Pancreas (tissue), 10 donors: Measurements from ENCODE around the gene RAD51AP1. TPM values are rescaled to one million over a fixed set of nuclear protein-coding genes. Genes with fewer than 3 reads are reported as not detected.

Experiments
- ATAC-seq, 4 donors: fragments of 200-7000 bp; cut with Tn5 transposase; one replicate each; pipeline versions ENCODE4 v1.8.0 to v1.9.1; 2020; ENCODE audit warnings: mild to moderate bottlenecking in 4 of 4, moderate library complexity in 4 of 4
- DNase-seq, 6 donors: peaks; one replicate each; pipeline ENCODE4 v3.0.0-alpha.2; 2020
- FAIRE-seq: peaks from 2 replicates; lab custom pipeline; 2012; peaks lifted over from hg19 to GRCh38; lab: Jason Lieb, UNC
- H3K27ac ChIP-seq, 4 donors: fragments of 200-600 bp; sonication (generic); 1 replicate in 3 of 4; 2 replicates in 1 of 4; pipeline versions ENCODE4 v1.5.0 to v1.8.0; 2020
- H3K27me3 ChIP-seq, 4 donors: fragments of 200-600 bp; one replicate each; pipeline ENCODE4 v1.8.0; 2021
- H3K36me3 ChIP-seq, 3 donors: fragments of 200-600 bp; sonication (generic) in 1 of 3; one replicate each; pipeline versions ENCODE4 v1.5.0 to v1.8.0; 2020 to 2021
- H3K4me1 ChIP-seq, 3 donors: fragments of 200-600 bp; one replicate each; pipeline ENCODE4 v1.8.0; 2021
- H3K4me3 ChIP-seq, 4 donors: fragments of 200-600 bp; sonication (generic) in 2 of 4; one replicate each; pipeline versions ENCODE4 v1.5.0 to v1.8.0; 2020 to 2021
- H3K9me3 ChIP-seq, 4 donors: fragments of 200-600 bp; one replicate each; pipeline ENCODE4 v1.8.0; 2021
- CTCF ChIP-seq, 4 donors: fragments of 200-600 bp; sonication (generic) in 3 of 4; IDR thresholded peaks; one replicate each; pipeline versions ENCODE4 v1.5.0 to v1.8.0; 2021; ENCODE audit warnings: antibody characterized with exemption in 4 of 4
- WGBS, 2 donors: extraction: QIAGEN DNeasy Blood & Tissue Kit; methylation state at CpG; one replicate each; pipeline ENCODE4 v1.1.7; 2013; 5-methylcytosine and 5-hydroxymethylcytosine counted together
- intact Hi-C, 3 donors: fragments of 100-400 bp; cut with DNase I; formaldehyde crosslinking; loops; one replicate each; pipeline versions ENCODE4 v1.11.1 to v1.14.2; 2022
- polyA plus RNA-seq, 2 donors: library from polyadenylated mRNA; stranded (reverse); fragments of 200-250 nt; gene quantifications; one replicate each; pipeline ENCODE4 v1.2.3, GENCODE V29; 2013
- total RNA-seq, 6 donors: library from RNA; stranded (reverse); fragmentation: NEBNext Ultra II Directional in 4 of 6; extraction: Animal tissue kit (Norgen Biotek cat#: 25700) in 4 of 6; gene quantifications; one replicate each; pipeline versions ENCODE4 v1.2.1 to v1.2.4, GENCODE V29; 2021 to 2023
- donor health status: healthy with polysubstance abuse.
- donor health status: DM: no; HTN: no; CAD: no; lungs with moderate emphysema.
- donor health status: DM: no; HTN: no; CAD: no.
- donor health status: control.
- donor health status: control.
- donor health status: Bipolar disorder and iron deficiency.
- donor health status: DM: yes; HTN: yes; CAD: no.
- donor health status: DM: no; HTN: no; CAD: no.
- donor health status: DM: no; HTN: no; CAD: no.
- donor health status: DM: yes; HTN: yes; CAD: no.

The RAD51AP1 gene
- total and polyA plus RNA-seq, 8 donors, result 0.11 to 1.7 (median 0.93) TPM; not detected in 1

DNA sequence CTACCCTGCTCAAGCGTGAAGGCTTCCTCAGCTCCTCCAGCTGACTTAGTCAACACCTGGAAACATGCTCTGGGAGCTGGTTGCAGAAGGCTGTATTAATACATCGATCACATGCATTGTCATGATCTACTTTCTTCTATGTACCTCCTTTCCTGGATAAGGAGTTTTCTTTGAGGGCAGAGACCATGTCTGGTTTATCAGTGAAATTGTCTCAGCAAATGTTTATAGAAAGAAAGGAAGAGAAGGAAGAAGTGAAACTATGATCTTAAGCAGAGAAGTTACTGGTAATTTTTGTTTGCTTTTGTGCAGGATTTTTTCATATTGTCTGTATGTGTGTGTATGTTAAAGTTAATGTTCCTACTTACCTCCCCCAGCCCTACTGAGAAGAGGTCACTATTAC is 27.8 kb downstream of the RAD51AP1 start:
- FAIRE-seq (no peak), ATAC-seq (no peak), DNase-seq (no peak)
- no peaks in the 10 kb centered on the region for H3K27me3 ChIP-seq
- intact Hi-C loops, result no loop called here
- peak overlapping the region in 1 of 4 donors; percentile 12 for H3K27ac ChIP-seq
- no peaks in the 10 kb centered on the region for H3K36me3 ChIP-seq
- WGBS, 2 donors, result 76 to 81% methylated on average over 2 of the region's 2 CpGs
- no peaks in the 10 kb centered on the region for H3K9me3 ChIP-seq
- TF ChIP-seq CTCF (IDR thresholded peaks at IDR 0.05), result no peak
- no peak overlapping the region for H3K4me3 ChIP-seq
- H3K4me1 ChIP-seq, result peaks cover 0 to 6% (median 0%) of the 10 kb centered on the region in 3 donors

GRCh38 chr12:4567073-4567881 is 28.6 kb downstream of the RAD51AP1 start:
- H3K4me1 ChIP-seq, result peaks cover 0 to under 1% (median 0%) of the 10 kb centered on the region in 3 donors
- ATAC-seq, result peak in 2 of 4 donors; percentile 61 to 72
- DNase-seq, result no peak
- FAIRE-seq, result no peak
- no peaks in the 10 kb centered on the region for H3K36me3 ChIP-seq
- no peak for TF ChIP-seq CTCF (IDR thresholded peaks at IDR 0.05)
- H3K27me3 ChIP-seq, result no peaks in the 10 kb centered on the region
- WGBS, 2 donors, result 51 to 52% methylated on average over 3 of the region's 3 CpGs
- no peaks in the 10 kb centered on the region for H3K9me3 ChIP-seq
- no peak overlapping the region for H3K4me3 ChIP-seq
- H3K27ac ChIP-seq, result peak overlapping the region in 1 of 4 donors; percentile 41
- intact Hi-C loops, result no loop called here

GRCh38 chr12:4569261-4569660 is 30.6 kb downstream of the RAD51AP1 start:
- Histone ChIP-seq H3K4me3 (no peak overlapping the region), H3K27me3 (no peaks in the 10 kb centered on the region), H3K4me1 (no peaks in the 10 kb centered on the region), H3K36me3 (no peaks in the 10 kb centered on the region), H3K9me3 (no peaks in the 10 kb centered on the region), H3K27ac (no peak overlapping the region)
- intact Hi-C loops, result no loop called here
- WGBS, 2 donors, result 81 to 91% methylated on average over 4 of the region's 4 CpGs
- ATAC-seq (no peak), DNase-seq (no peak), FAIRE-seq (no peak)
- TF ChIP-seq CTCF (IDR thresholded peaks at IDR 0.05), result no peak

DNA sequence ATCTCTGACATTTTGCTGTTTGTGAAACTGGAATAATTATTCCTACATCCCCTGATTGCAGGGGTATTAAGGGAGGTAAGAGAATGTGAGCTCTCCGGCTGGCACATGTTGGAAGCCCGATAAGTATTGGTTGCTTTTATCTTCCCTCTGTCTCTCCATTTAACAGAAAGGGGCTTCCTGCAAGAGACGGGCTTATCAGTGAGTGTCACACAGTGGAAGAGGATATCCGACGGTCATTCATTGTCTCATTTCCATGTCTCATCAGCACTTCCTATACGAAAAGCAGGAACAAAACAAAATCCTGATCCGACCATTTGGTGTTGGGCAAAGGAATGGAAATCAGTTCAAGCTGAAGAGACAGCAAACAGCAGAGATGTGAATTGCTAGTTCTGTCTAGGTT is 34.0 kb downstream of the RAD51AP1 start:
- no peak for DNase-seq
- Histone ChIP-seq H3K9me3 (no peaks in the 10 kb centered on the region), H3K4me3 (no peak overlapping the region), H3K27me3 (no peaks in the 10 kb centered on the region), H3K4me1 (no peaks in the 10 kb centered on the region), H3K27ac (no peak overlapping the region), H3K36me3 (no peaks in the 10 kb centered on the region)
- no peak for TF ChIP-seq CTCF (IDR thresholded peaks at IDR 0.05)
- WGBS, 2 donors, result 69 to 83% methylated on average over 7 of the region's 7 CpGs
- ATAC-seq, result no peak
- intact Hi-C loops, result no loop called here
- no peak for FAIRE-seq
